Smooth muscle cell of bladder (primary cell): ENCODE measurements around the gene HSPA4L. TPM values are rescaled to one million over a fixed set of nuclear protein-coding genes. Genes with fewer than 3 reads are reported as not detected.

Source experiments
- total RNA-seq: library from RNA; depleted of rRNA; stranded (reverse); fragments of >200 nt; gene quantifications from 2 replicates; pipeline ENCODE4 v1.2.3, GENCODE V29; 2014

HSPA4L gene
- 4.0 and 8.3 TPM in 2 replicates for total RNA-seq

DNA sequence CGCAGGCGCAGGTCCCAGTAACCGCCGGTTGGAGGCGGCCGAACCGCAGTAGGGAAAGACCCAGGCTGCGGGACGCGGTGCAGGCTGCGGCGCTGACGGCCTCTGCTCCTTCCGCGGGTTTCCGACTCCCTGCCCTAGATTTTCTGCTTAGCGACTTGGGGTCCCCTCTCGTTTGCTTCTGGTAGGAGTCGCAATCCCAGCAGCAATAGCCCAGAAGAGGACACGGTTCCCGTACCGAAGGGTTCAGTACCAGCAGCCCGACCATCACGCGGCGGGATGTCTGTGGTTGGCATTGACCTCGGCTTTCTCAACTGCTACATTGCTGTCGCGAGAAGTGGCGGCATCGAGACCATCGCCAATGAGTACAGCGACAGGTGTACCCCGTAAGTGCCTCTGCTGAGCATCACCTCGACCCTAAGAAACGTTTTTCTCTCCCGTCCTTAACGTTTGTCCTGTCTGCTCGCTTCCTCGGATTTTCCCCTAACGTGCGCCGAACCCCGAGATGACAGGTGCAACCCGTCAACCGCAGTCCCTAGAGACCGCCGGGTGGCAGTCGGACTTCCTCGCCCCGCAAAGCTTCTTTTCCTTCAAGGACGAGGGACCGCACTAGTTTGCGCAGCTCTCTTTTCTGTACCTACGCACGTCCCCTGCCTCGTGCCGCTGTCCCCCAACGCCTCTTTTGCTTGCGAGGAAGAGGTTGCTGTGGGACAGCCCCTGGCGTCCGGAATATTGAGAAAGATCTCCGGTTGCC lies at the start of gene HSPA4L:
TSS of gene HSPA4L (plus strand) at position 48 of the 751 bp plus-strand sequence. CDS start at position 277, 229 bp downstream.

DNA sequence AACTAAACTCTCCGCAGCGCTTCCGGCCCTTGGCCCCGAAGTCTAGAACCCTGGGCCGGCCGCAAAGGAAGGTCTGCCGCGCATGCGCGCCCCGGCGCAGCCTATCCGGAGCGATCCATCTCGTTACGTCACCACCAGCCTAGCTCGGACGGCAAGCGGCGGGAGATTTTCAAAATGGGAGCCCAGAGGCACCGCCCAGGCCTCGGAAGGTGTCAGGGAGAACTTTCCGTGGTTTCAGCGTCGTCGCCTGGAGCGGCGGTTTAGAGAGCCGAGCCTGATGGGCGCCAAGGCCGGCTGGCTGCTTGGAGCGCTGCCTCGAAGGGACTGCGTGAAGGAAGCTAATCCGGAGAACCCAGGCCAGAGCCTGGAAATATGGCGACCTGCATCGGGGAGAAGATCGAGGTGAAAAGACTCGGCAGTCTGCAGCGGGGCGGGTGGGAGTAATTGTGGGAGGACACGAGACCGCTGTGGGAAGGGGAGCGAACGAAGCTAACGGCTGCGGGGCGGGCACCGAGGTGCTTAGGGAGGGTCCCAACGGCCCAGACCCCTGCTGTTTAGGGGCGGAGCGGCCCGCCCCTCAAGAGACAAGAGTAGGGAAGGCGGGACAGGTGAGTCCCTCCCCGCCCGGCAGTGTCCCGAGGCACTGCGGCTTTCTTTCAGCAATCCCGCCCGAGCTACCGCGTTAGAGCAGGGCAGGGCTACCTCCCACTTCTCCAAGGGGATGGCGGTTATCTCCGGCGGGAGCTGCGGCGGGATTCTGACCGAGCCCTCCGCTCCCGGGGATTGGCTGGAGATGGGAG lies 98.8 kb downstream of the HSPA4L start, which contains the start of gene PLK4:
TSS of gene PLK4 (plus strand) at position 131 of the 800 bp plus-strand sequence. CDS start at position 373, 242 bp downstream.

Other genes with a start within 250 kb of the HSPA4L start
- 5.7 and 8.3 TPM in 2 replicates for gene INTU, start 149.4 kb upstream of the HSPA4L start, total RNA-seq
- gene SLC25A31, start 51.9 kb upstream of the HSPA4L start, total RNA-seq = not detected in 2 replicates
- gene PLK4, start 98.6 kb downstream of the HSPA4L start, total RNA-seq = 1.1 and 1.4 TPM in 2 replicates
- gene MFSD8, start 182.9 kb downstream of the HSPA4L start, total RNA-seq = 10.5 and 13.5 TPM in 2 replicates
- gene ABHD18, start 183.1 kb downstream of the HSPA4L start, total RNA-seq = 4.7 and 5.8 TPM in 2 replicates